ENCODE measurements around the gene C1QL1.

DNA sequence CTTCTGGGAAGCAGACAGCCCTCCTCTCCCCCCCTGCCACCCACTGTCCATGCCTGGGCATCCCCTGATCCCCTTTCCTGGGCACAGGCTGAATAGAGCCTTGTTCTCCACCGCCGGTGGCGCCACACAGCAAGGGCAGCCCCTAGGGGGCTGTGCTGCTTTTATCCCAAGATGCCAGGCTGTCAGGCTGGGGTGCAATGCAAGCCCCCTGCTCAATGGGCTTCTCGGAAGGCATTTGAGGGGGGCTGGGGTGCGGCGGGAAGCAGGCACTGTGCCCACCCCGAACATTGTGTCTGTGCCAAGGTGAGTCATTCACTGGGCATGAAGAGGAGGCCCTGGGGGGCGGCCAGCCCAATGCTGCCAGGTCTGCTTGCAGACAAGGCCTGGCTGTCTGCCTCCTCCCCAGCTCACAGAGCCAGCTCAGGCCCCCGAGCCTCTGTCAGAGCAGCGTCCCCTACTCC lies 51.3 kb downstream of the C1QL1 start:
- TF ChIP-seq, protein P1, sequence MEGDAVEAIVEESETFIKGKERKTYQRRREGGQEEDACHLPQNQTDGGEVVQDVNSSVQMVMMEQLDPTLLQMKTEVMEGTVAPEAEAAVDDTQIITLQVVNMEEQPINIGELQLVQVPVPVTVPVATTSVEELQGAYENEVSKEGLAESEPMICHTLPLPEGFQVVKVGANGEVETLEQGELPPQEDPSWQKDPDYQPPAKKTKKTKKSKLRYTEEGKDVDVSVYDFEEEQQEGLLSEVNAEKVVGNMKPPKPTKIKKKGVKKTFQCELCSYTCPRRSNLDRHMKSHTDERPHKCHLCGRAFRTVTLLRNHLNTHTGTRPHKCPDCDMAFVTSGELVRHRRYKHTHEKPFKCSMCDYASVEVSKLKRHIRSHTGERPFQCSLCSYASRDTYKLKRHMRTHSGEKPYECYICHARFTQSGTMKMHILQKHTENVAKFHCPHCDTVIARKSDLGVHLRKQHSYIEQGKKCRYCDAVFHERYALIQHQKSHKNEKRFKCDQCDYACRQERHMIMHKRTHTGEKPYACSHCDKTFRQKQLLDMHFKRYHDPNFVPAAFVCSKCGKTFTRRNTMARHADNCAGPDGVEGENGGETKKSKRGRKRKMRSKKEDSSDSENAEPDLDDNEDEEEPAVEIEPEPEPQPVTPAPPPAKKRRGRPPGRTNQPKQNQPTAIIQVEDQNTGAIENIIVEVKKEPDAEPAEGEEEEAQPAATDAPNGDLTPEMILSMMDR (IDR thresholded peaks at IDR 0.05) = no peak
- TF ChIP-seq EP300 (IDR thresholded peaks at IDR 0.05) = no peak
- no peak for TF ChIP-seq POLR2A (IDR thresholded peaks at IDR 0.05)

Data from ovary (tissue), 3 donors.